Kidney (tissue), 14 donors: ENCODE measurements around the gene SPTBN1. TPM values are rescaled to one million over a fixed set of nuclear protein-coding genes. Genes with fewer than 3 reads are reported as not detected.

ENCODE experiments used
- DNase-seq, 5 donors: peaks; one replicate each; pipeline ENCODE4 v3.0.0-alpha.2; 2013 to 2020
- FAIRE-seq: peaks from 2 replicates; lab custom pipeline; 2012; peaks lifted over from hg19 to GRCh38; lab: Jason Lieb, UNC
- H3K27ac ChIP-seq, 2 donors: one replicate each; pipeline ENCODE4 v1.7.0; 2013; ENCODE audit warnings: low read depth in 2 of 2, low read length in 2 of 2, inconsistent platforms in 1 of 2
- H3K27me3 ChIP-seq: one replicate; pipeline ENCODE4 v1.7.1; 2013; ENCODE audit warnings: low read length, inconsistent platforms; ENCODE audit not compliant: control insufficient read depth, insufficient read depth
- H3K36me3 ChIP-seq, 3 donors: one replicate each; pipeline versions ENCODE4 v1.7.0 to v1.7.1; 2013; ENCODE audit warnings: low read length in 3 of 3, control low read depth in 1 of 3, inconsistent platforms in 1 of 3; ENCODE audit not compliant: insufficient read depth in 3 of 3, control insufficient read depth in 2 of 3
- H3K4me1 ChIP-seq, 3 donors: one replicate each; pipeline versions ENCODE4 v1.7.0 to v1.7.1; 2013; ENCODE audit warnings: low read length in 3 of 3, inconsistent platforms in 1 of 3, low read depth in 1 of 3; ENCODE audit not compliant: control insufficient read depth in 2 of 3, insufficient read depth in 2 of 3
- H3K4me3 ChIP-seq, 3 donors: one replicate each; pipeline versions ENCODE4 v1.7.0 to v1.8.1; 2013; ENCODE audit warnings: low read length in 3 of 3, control low read depth in 1 of 3, inconsistent platforms in 1 of 3
- H3K9ac ChIP-seq, 3 donors: one replicate each; pipeline versions ENCODE4 v1.7.0 to v1.7.1; 2013; ENCODE audit warnings: low read length in 3 of 3, control low read depth in 1 of 3, inconsistent platforms in 1 of 3
- H3K9me3 ChIP-seq, 3 donors: one replicate each; pipeline versions ENCODE4 v1.7.0 to v1.7.1; 2013; ENCODE audit warnings: low read length in 3 of 3, control low read depth in 1 of 3, inconsistent platforms in 1 of 3; ENCODE audit not compliant: control insufficient read depth in 2 of 3, insufficient read depth in 1 of 3
- CTCF ChIP-seq: IDR thresholded peaks from 3 replicates; pipeline ENCODE4 v1.5.1; 2012; ENCODE audit warnings: mild to moderate bottlenecking, moderate library complexity, borderline replicate concordance; ENCODE audit not compliant: insufficient read depth; ENCODE audit errors: extremely low read depth
- intact Hi-C: fragments of 100-400 bp; cut with DNase I; formaldehyde crosslinking; loops from one replicate; pipeline ENCODE4 v1.11.1; 2022
- polyA plus RNA-seq: library from polyadenylated mRNA; stranded (reverse); fragments of 350-450 nt; fragmentation: Illumina TruSeq; extraction: RNeasy Lipid Tissue Mini Kit (QIAGEN cat#74804); gene quantifications from one replicate; pipeline ENCODE4 v1.2.3, GENCODE V29; 2014; ENCODE audit warnings: low read depth, low replicate concordance; ENCODE audit not compliant: insufficient read depth
- total RNA-seq: library from RNA; stranded (reverse); fragmentation: NEBNext Ultra II Directional; extraction: Animal tissue kit (Norgen Biotek cat#: 25700); gene quantifications from one replicate; pipeline ENCODE4 v1.2.1, GENCODE V29; 2021
- donor health status: control.
- donor health status: control.
- donor health status: control.
- donor health status: control.
- donor health status: control.
- donor health status: DM: yes; HTN: yes; CAD: no.
- donor health status: Normal renal cell carcinoma (clear cell type).

The SPTBN1 gene
- total and polyA plus RNA-seq, 2 donors from 2014 or later: 93.2 to 313 TPM

GRCh38 chr2:54636415-54637139 lies 180.4 kb downstream of the SPTBN1 start:
- H3K4me3 ChIP-seq: no peak overlapping the region
- H3K4me1 ChIP-seq: peaks cover 9 to 43% (median 27%) of the 10 kb centered on the region in 3 donors
- H3K27me3 ChIP-seq: no peaks in the 10 kb centered on the region
- H3K9me3 ChIP-seq: no peaks in the 10 kb centered on the region
- H3K27ac ChIP-seq: peak overlapping the region in 1 of 2 donors; percentile 33
- DNase-seq (no peak), FAIRE-seq (no peak)
- no peak for TF ChIP-seq CTCF
- H3K9ac ChIP-seq: no peak overlapping the region
- intact Hi-C loops: no loop called here
- peaks cover 15 to 58% (median 30%) of the 10 kb centered on the region in 3 donors for H3K36me3 ChIP-seq

- TF ChIP-seq CTCF: no peak
- Histone ChIP-seq H3K4me3 (no peak overlapping the region), H3K36me3 (peaks cover 6 to 49% (median 30%) of the 10 kb centered on the region in 3 donors), H3K27ac (no peak overlapping the region), H3K27me3 (no peaks in the 10 kb centered on the region), H3K9ac (no peak overlapping the region), H3K9me3 (no peaks in the 10 kb centered on the region), H3K4me1 (peaks cover 9 to 31% (median 25%) of the 10 kb centered on the region in 3 donors)
- intact Hi-C loops: no loop called here
- DNase-seq (no peak), FAIRE-seq (no peak)
These were observed 182.0 kb downstream of the SPTBN1 start for GRCh38 chr2:54638103-54638502.

GRCh38 chr2:54638774-54639187 lies 182.7 kb downstream of the SPTBN1 start:
- H3K27me3 ChIP-seq: no peaks in the 10 kb centered on the region
- H3K36me3 ChIP-seq: peaks cover 6 to 45% (median 32%) of the 10 kb centered on the region in 3 donors
- no peaks in the 10 kb centered on the region for H3K9me3 ChIP-seq
- TF ChIP-seq CTCF: no peak
- intact Hi-C loops: no loop called here
- peaks cover 9 to 24% (median 20%) of the 10 kb centered on the region in 3 donors for H3K4me1 ChIP-seq
- no peak for FAIRE-seq
- peak overlapping the region in 1 of 2 donors; percentile 10 for H3K27ac ChIP-seq
- H3K4me3 ChIP-seq: no peak overlapping the region
- H3K9ac ChIP-seq: no peak overlapping the region
- DNase-seq: peak in 3 of 5 donors; percentile 68 to 89 (median 84)
